HG03280 (cell line): ENCODE measurements around the gene COX6A2.
"Not testable (repeated sequence)": the region's sequence is repeated elsewhere in the genome, so short reads cannot be mapped to it uniquely, and the experiment has no call there.

Source experiments
- ATAC-seq: cut with Tn5 transposase; IDR thresholded peaks from one replicate; pipeline ENCODE4 v1.9.1; 2021; ENCODE audit warnings: mild to moderate bottlenecking, moderate library complexity; ENCODE audit not compliant: unreplicated experiment

The COX6A2 gene

GRCh38 chr16:31461921-31462804, 34.0 kb upstream of the COX6A2 start:
- no peak for ATAC-seq

GRCh38 chr16:31461201-31461920, 33.2 kb upstream of the COX6A2 start:
- ATAC-seq: no peak

GRCh38 chr16:31460582-31461002, 32.4 kb upstream of the COX6A2 start:
- no peak for ATAC-seq

GRCh38 chr16:31459687-31460581, 31.8 kb upstream of the COX6A2 start:
- ATAC-seq: peak; percentile 72

- peak; percentile 69 for ATAC-seq
These were observed 30.9 kb upstream of the COX6A2 start, which contains the start of gene ARMC5 for GRCh38 chr16:31458844-31459686. TSS of gene ARMC5 (plus strand) at chr16:31459501. CDS start at chr16:31459525, 24 bp downstream.

GRCh38 chr16:31458073-31458843, 30.1 kb upstream of the COX6A2 start:
- ATAC-seq: no peak

- ATAC-seq: no peak
These were observed 28.8 kb upstream of the COX6A2 start for GRCh38 chr16:31456988-31457360.

GRCh38 chr16:31455601-31456314, 27.6 kb upstream of the COX6A2 start:
- no peak for ATAC-seq

GRCh38 chr16:31453255-31454204, 25.4 kb upstream of the COX6A2 start:
- no peak for ATAC-seq

- ATAC-seq: no peak
These were observed 24.5 kb upstream of the COX6A2 start for GRCh38 chr16:31452631-31453106.

- ATAC-seq: no peak
These were observed 23.7 kb upstream of the COX6A2 start for GRCh38 chr16:31451681-31452351.

GRCh38 chr16:31451201-31451600, 23.0 kb upstream of the COX6A2 start:
- no peak for ATAC-seq

- not testable (repeated sequence) for ATAC-seq
These were observed 17.8 kb upstream of the COX6A2 start for GRCh38 chr16:31445931-31446330.

GRCh38 chr16:31441956-31442355, 13.8 kb upstream of the COX6A2 start:
- ATAC-seq: no peak

- no peak for ATAC-seq
These were observed 12.5 kb upstream of the COX6A2 start for GRCh38 chr16:31440516-31441184.

GRCh38 chr16:31439519-31439918, 11.4 kb upstream of the COX6A2 start:
- no peak for ATAC-seq
